HuH-7.5 (cell line): ENCODE measurements around the gene USP17L10.
"Not testable (repeated sequence)": the region's sequence is repeated elsewhere in the genome, so short reads cannot be mapped to it uniquely, and the experiment has no call there.

Experiments
- DNase-seq: peaks from one replicate; pipeline ENCODE4 v3.0.0; 2011; ENCODE audit warnings: low spot score

The USP17L10 gene

GRCh38 chr4:9210357-9210756, at the start of gene USP17L10:
Gene USP17L10 (plus strand): TSS chr4:9210657. CDS start chr4:9210657, 0 bp downstream.
- DNase-seq, result not testable (repeated sequence)

- not testable (repeated sequence) for DNase-seq
Measured at GRCh38 chr4:9165990-9166389, 44.5 kb upstream of the USP17L10 start.

- DNase-seq, result not testable (repeated sequence)
Measured at GRCh38 chr4:9169791-9170459, 40.5 kb upstream of the USP17L10 start, which contains the start of gene FAM90A26. Gene FAM90A26 (plus strand): TSS chr4:9170409. CDS start chr4:9173173, 2,764 bp downstream.

GRCh38 chr4:9214701-9215100, 4.2 kb downstream of the USP17L10 start:
- not testable (repeated sequence) for DNase-seq

- not testable (repeated sequence) for DNase-seq
Measured at GRCh38 chr4:9215105-9215504, 4.6 kb downstream of the USP17L10 start, which contains the start of gene USP17L11. Gene USP17L11 (plus strand): TSS chr4:9215405. CDS start chr4:9215405, 0 bp downstream.

- DNase-seq, result not testable (repeated sequence)
Measured at GRCh38 chr4:9219852-9220251, 9.4 kb downstream of the USP17L10 start, which contains the start of gene USP17L12. Gene USP17L12 (plus strand): TSS chr4:9220152. CDS start chr4:9220152, 0 bp downstream.

GRCh38 chr4:9224596-9224995, 14.1 kb downstream of the USP17L10 start, which contains the start of gene USP17L13:
Gene USP17L13 (plus strand): TSS chr4:9224896. CDS start chr4:9224896, 0 bp downstream.
- DNase-seq, result not testable (repeated sequence)

GRCh38 chr4:9230249-9230648, 19.8 kb downstream of the USP17L10 start:
- not testable (repeated sequence) for DNase-seq

- DNase-seq, result not testable (repeated sequence)
Measured at GRCh38 chr4:9234085-9234484, 23.6 kb downstream of the USP17L10 start, which contains the start of gene USP17L15. Gene USP17L15 (plus strand): TSS chr4:9234385. CDS start chr4:9234385, 0 bp downstream.

- DNase-seq, result not testable (repeated sequence)
Measured at GRCh38 chr4:9238461-9238860, 28.0 kb downstream of the USP17L10 start.

- DNase-seq, result not testable (repeated sequence)
Measured at GRCh38 chr4:9243579-9243978, 33.1 kb downstream of the USP17L10 start, which contains the start of gene USP17L17. Gene USP17L17 (plus strand): TSS chr4:9243879. CDS start chr4:9243879, 0 bp downstream.

- DNase-seq, result not testable (repeated sequence)
Measured at GRCh38 chr4:9247953-9248680, 37.7 kb downstream of the USP17L10 start, which contains the start of gene USP17L18. Gene USP17L18 (plus strand): TSS chr4:9248630. CDS start chr4:9248630, 0 bp downstream.

- DNase-seq, result not testable (repeated sequence)
Measured at GRCh38 chr4:9253078-9253477, 42.6 kb downstream of the USP17L10 start, which contains the start of gene USP17L19. Gene USP17L19 (plus strand): TSS chr4:9253378. CDS start chr4:9253378, 0 bp downstream.

- DNase-seq, result not testable (repeated sequence)
Measured at GRCh38 chr4:9257824-9258223, 47.4 kb downstream of the USP17L10 start, which contains the start of gene USP17L20. Gene USP17L20 (plus strand): TSS chr4:9258124. CDS start chr4:9258124, 0 bp downstream.
